Effector memory CD4-positive, alpha-beta T cell (primary cell): Measurements from ENCODE around the gene ALKBH6.
"Not testable (repeated sequence)": the region's sequence is repeated elsewhere in the genome, so short reads cannot be mapped to it uniquely, and the experiment has no call there.

Source experiments
- DNase-seq, 3 donors: peaks; one replicate each; pipeline ENCODE4 v3.0.0-alpha.2; 2020
- H3K27ac ChIP-seq: 2 replicates; pipeline ENCODE4 v1.7.0; 2013; ENCODE audit warnings: mild to moderate bottlenecking, low read length, moderate library complexity; ENCODE audit not compliant: insufficient read depth, poor library complexity, severe bottlenecking
- H3K27me3 ChIP-seq: replicated peaks from 2 replicates; pipeline ENCODE4 v1.7.0; 2013; ENCODE audit warnings: mild to moderate bottlenecking, low read length; ENCODE audit not compliant: insufficient read depth, control insufficient read depth, poor library complexity, severe bottlenecking
- H3K36me3 ChIP-seq: 2 replicates; pipeline ENCODE4 v1.7.0; 2013; ENCODE audit warnings: mild to moderate bottlenecking, low read length, moderate library complexity; ENCODE audit not compliant: control insufficient read depth, insufficient read depth
- H3K4me1 ChIP-seq: 2 replicates; pipeline ENCODE4 v1.7.0; 2013; ENCODE audit warnings: low read length, mild to moderate bottlenecking; ENCODE audit not compliant: control insufficient read depth, insufficient read depth, poor library complexity, severe bottlenecking
- H3K4me3 ChIP-seq: 2 replicates; pipeline ENCODE4 v1.7.0; 2013; ENCODE audit warnings: low read length, low read depth, mild to moderate bottlenecking; ENCODE audit not compliant: insufficient read depth, poor library complexity, severe bottlenecking
- H3K9me3 ChIP-seq: 2 replicates; pipeline ENCODE4 v1.7.0; 2013; ENCODE audit warnings: mild to moderate bottlenecking, low read length, moderate library complexity; ENCODE audit not compliant: control insufficient read depth

ALKBH6 gene

GRCh38 chr19:36051236-36051635 is 37.2 kb upstream of the ALKBH6 start:
- Histone ChIP-seq H3K27ac (no peak overlapping the region), H3K9me3 (no peaks in the 10 kb centered on the region), H3K27me3 (no peaks in the 10 kb centered on the region), H3K36me3 (no peaks in the 10 kb centered on the region), H3K4me3 (no peak overlapping the region), H3K4me1 (peaks cover 4% of the 10 kb centered on the region)
- no peak for DNase-seq

DNA sequence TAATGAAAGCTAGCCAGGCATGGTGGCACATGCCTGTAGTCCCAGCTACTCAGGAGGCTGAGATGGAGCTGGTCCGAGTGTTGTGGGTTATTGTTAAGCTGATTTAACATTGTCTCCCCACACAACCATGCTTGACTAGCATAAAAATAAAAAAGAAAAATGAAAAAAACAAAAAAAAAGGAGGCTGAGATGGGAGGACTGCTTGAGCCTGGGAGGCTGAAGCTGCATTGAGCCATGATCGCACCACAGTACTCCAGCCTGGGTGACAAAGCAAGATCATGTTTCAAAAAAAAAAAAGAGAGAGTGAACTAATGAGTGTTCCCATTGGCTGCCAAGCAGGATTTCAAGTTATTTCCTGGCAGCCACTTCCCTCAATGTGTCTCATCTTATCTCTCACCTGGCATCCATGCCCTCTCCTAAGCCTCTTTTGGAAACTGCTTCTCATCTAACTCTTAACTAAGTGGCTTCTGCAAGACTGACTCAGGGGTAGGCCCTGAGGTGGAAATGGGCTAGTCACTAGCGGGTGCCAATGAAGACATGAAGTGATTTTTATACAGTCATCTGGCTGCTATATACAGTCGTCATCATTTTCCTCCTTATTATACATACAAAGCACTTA is 35.2 kb upstream of the ALKBH6 start:
- Histone ChIP-seq H3K4me1 (no peaks in the 10 kb centered on the region), H3K4me3 (no peak overlapping the region), H3K27me3 (no peaks in the 10 kb centered on the region), H3K27ac (no peak overlapping the region), H3K36me3 (no peaks in the 10 kb centered on the region), H3K9me3 (no peaks in the 10 kb centered on the region)
- no peak for DNase-seq

GRCh38 chr19:36047835-36048234 is 33.8 kb upstream of the ALKBH6 start:
- Histone ChIP-seq H3K4me1 (no peaks in the 10 kb centered on the region), H3K27ac (no peak overlapping the region), H3K27me3 (no peaks in the 10 kb centered on the region), H3K4me3 (no peak overlapping the region), H3K9me3 (no peaks in the 10 kb centered on the region), H3K36me3 (no peaks in the 10 kb centered on the region)
- DNase-seq: no peak

- no peaks in the 10 kb centered on the region for H3K36me3 ChIP-seq
- no peaks in the 10 kb centered on the region for H3K9me3 ChIP-seq
- no peaks in the 10 kb centered on the region for H3K27me3 ChIP-seq
- DNase-seq: no peak
- no peaks in the 10 kb centered on the region for H3K4me1 ChIP-seq
- H3K4me3 ChIP-seq: no peak overlapping the region
- no peak overlapping the region for H3K27ac ChIP-seq
These were observed 32.5 kb upstream of the ALKBH6 start for GRCh38 chr19:36046443-36047050.

DNA sequence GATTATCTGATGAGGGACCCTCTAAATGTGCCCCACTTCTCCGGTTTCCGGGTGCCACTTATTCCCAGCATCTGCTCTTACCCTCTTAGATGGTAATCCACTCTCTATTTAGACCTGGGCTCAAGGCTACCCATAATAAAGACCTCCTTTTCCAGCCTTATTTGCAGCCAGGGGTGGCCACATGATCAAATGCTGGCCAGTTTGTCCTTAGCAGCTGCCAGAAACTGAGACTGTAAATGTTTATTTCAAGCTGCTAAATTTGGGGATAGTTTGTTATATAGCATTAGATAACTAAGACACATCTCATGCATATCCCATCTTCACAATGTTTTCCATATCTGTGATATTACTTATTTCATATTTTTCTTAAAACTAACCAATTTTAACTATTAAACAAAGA is 29.9 kb upstream of the ALKBH6 start:
- no peak overlapping the region for H3K4me3 ChIP-seq
- H3K27me3 ChIP-seq: no peaks in the 10 kb centered on the region
- no peaks in the 10 kb centered on the region for H3K4me1 ChIP-seq
- DNase-seq: no peak
- H3K27ac ChIP-seq: no peak overlapping the region
- H3K36me3 ChIP-seq: no peaks in the 10 kb centered on the region
- H3K9me3 ChIP-seq: no peaks in the 10 kb centered on the region

GRCh38 chr19:36041831-36042230 is 27.8 kb upstream of the ALKBH6 start:
- no peak overlapping the region for H3K27ac ChIP-seq
- no peaks in the 10 kb centered on the region for H3K9me3 ChIP-seq
- H3K4me1 ChIP-seq: peaks cover 2% of the 10 kb centered on the region
- no peaks in the 10 kb centered on the region for H3K27me3 ChIP-seq
- no peaks in the 10 kb centered on the region for H3K36me3 ChIP-seq
- no peak overlapping the region for H3K4me3 ChIP-seq
- no peak for DNase-seq

DNA sequence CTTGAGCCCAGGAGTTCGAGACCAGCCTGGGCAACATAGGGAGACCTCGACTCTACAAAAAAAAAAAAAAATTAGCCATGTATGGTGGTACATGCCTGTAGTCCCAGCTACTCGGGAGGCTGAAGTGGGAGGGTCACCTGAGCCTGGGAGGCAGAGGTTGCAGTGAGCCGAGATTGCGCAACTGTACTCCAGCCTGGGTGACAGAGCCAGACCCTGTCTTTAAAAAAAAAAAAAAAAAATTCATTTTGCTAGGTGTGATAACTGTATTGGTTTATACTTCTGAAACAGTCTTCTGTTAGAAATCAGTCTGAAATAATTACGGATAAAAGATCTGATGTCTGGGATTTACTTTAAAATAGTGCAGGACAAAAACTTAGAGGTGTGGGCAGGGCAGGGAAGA is 27.1 kb upstream of the ALKBH6 start:
- not testable (repeated sequence) for H3K36me3 ChIP-seq, H3K4me1 ChIP-seq, H3K4me3 ChIP-seq, DNase-seq, H3K9me3 ChIP-seq, H3K27me3 ChIP-seq, H3K27ac ChIP-seq

DNA sequence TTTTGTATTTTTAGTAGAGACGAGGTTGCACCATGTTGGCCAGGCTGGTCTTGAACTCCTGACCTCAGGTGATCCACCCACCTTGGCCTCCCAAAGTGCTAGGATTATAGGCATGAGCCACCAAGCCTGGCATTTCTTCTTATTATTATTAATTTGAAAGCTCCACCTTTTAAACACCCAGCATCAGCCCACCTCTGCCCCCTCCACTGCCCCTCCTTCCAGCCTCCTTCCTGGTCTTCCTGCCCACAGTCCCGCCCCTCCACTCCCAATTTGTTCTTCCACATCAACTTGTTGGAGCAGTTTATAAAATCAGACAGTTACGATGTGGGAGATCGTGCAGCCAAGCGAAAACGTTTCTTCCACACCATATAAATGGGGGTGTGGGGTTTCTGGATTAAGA is 26.5 kb upstream of the ALKBH6 start:
- Histone ChIP-seq H3K36me3 (no peaks in the 10 kb centered on the region), H3K9me3 (no peaks in the 10 kb centered on the region), H3K4me3 (no peak overlapping the region), H3K27ac (no peak overlapping the region), H3K27me3 (no peaks in the 10 kb centered on the region), H3K4me1 (peaks cover 6% of the 10 kb centered on the region)
- DNase-seq: no peak

DNA sequence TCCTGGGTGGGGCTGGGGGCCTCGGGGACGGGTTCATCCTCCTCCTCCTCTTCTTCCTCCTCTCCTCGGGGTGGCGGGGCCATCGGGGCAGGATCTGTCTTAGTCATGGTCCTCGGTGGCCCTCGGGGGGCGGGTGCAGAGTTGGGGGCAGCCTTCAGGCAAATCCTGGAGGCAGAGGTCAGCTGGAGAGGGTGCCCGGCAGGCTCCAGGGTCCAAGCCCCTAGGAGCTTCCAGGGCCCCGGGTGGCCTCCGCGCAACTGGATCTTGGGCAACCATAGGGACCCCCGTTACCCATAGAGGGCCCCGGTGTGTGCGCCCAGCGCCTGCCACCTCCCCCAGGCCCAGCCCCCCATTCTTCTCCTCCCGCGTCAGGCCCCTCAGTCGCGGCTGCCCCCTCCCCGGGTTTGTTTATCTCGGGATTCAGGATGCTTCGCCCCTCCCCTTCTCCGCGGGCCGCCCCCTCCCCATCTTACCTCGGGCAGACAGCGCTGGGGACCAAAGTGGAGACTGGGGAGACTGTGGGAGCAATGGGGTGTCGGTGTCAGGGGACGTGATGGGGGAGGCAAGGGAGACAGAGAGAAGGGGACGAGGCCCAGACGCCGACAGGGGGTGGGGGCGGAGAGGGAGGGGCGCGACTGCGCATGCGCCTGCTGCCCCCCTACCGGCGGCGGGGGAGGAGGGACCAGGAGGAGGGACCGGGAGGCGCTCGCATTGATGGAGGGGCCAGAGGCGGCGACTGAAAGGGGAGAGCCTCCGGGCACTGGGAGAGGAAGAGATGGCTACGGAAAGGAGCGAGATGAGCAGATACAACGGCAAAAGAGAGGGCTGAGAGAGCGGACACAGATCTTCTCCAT is 18.5 kb upstream of the ALKBH6 start, which contains the start of gene CLIP3:
Gene CLIP3, minus strand, starts transcription at position 623 of the 854 bp plus-strand sequence. Its CDS starts 516 bp downstream, at position 107.
- H3K27me3 ChIP-seq: no peaks in the 10 kb centered on the region
- H3K4me3 ChIP-seq: peak within 1 kb of the TSS; percentile 32
- no peak within 1 kb of the TSS for H3K27ac ChIP-seq
- peaks cover 15% of the 10 kb centered on the region for H3K4me1 ChIP-seq
- no peaks in the 10 kb centered on the region for H3K36me3 ChIP-seq
- DNase-seq: peak in 1 of 3 donors; percentile 17
- no peaks in the 10 kb centered on the region for H3K9me3 ChIP-seq

DNA sequence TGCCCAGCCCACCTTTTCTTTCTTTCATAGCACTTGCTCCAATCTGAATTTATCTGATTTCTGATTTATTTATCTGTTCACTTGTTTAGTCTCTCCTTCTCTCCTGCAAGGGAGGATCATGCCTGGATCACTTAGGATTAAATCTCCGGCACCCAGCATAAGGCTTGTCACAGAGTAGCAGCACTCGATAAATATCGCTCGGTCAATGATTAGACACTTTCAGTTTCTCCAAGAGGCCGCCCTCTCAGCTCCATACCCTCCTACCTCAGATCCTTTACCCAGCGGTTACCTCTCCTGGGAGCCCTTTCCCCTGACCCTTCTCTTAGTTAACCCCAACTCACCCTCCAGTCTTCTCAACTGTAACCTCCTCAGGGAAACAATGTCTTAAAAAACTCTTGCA is 17.3 kb upstream of the ALKBH6 start:
- H3K36me3 ChIP-seq: no peaks in the 10 kb centered on the region
- peaks cover 10% of the 10 kb centered on the region for H3K4me1 ChIP-seq
- no peak for DNase-seq
- H3K4me3 ChIP-seq: no peak overlapping the region
- no peaks in the 10 kb centered on the region for H3K27me3 ChIP-seq
- H3K9me3 ChIP-seq: no peaks in the 10 kb centered on the region
- H3K27ac ChIP-seq: no peak overlapping the region
